Epithelial cell of proximal tubule (primary cell): ENCODE measurements around the gene MPZL2. TPM values are rescaled to one million over a fixed set of nuclear protein-coding genes. Genes with fewer than 3 reads are reported as not detected.

Experiments used
- DNase-seq: peaks from one replicate; pipeline ENCODE4 v3.0.0-alpha.2; 2011; ENCODE audit warnings: low read depth
- H3K4me3 ChIP-seq: 2 replicates; pipeline ENCODE4 v1.5.1; 2011; ENCODE audit warnings: low read depth, mild to moderate bottlenecking, low read length
- total RNA-seq: library from RNA; depleted of rRNA; stranded (reverse); fragments of >200 nt; gene quantifications from 2 replicates; pipeline ENCODE4 v1.2.3, GENCODE V29; 2015
- TF ChIP-seq, protein P1 (sequence below): conservative IDR thresholded peaks from 2 replicates; pipeline ENCODE4 v1.5.1; 2012; ENCODE audit warnings: low read depth, mild to moderate bottlenecking, low read length

Gene MPZL2
- total RNA-seq, 1 donor from 2014 or later = 19.9 TPM

DNA sequence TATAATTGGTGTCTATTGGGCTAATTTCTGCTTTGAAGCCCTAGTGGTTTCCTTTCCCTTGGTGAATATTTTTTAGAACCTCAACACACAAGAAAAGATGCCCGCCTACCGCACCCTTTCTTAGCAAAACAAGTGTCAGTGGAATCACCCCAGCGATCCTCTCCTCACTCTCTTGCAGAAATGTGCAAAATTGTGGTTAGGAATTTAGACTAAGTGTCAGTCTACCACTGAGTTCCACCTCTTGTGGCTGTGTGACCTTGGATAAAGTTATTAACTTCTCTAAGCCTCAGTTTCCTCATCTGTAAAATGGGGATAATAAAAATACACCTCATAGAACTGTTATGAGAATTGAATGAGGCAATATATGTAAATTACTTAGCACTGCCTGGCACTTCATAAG, 34.0 kb downstream of the MPZL2 start:
- DNase-seq = no peak
- no peak overlapping the region for H3K4me3 ChIP-seq
- TF ChIP-seq, protein P1, sequence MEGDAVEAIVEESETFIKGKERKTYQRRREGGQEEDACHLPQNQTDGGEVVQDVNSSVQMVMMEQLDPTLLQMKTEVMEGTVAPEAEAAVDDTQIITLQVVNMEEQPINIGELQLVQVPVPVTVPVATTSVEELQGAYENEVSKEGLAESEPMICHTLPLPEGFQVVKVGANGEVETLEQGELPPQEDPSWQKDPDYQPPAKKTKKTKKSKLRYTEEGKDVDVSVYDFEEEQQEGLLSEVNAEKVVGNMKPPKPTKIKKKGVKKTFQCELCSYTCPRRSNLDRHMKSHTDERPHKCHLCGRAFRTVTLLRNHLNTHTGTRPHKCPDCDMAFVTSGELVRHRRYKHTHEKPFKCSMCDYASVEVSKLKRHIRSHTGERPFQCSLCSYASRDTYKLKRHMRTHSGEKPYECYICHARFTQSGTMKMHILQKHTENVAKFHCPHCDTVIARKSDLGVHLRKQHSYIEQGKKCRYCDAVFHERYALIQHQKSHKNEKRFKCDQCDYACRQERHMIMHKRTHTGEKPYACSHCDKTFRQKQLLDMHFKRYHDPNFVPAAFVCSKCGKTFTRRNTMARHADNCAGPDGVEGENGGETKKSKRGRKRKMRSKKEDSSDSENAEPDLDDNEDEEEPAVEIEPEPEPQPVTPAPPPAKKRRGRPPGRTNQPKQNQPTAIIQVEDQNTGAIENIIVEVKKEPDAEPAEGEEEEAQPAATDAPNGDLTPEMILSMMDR = no peak

DNA sequence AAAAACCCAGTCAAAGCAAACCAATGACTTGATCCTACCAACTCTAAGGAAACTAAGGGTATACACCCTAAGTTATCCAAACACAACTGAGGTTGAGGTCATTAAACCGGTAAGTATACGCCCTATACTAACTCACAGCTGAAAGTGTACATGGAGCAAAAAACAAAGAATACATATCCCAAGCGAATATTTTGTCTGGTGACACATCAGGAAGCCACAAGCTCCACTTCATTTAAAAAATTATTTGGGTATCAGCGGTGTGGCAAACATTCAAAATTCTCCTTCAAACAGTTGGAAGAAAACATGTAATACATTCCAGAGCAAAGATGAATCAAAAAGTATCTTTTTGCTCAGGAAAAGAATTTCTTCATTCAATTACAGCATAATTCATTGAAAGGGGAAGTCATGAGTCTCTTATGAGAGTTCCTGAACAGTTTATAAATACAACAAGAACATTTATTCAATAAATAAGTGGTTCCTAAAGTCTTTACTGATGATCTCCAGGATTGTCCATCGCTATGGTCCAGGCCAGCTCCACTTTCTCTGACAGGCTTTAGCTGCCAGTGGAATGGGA, 34.7 kb downstream of the MPZL2 start:
- no peak for DNase-seq
- TF ChIP-seq, protein P1 = no peak

DNA sequence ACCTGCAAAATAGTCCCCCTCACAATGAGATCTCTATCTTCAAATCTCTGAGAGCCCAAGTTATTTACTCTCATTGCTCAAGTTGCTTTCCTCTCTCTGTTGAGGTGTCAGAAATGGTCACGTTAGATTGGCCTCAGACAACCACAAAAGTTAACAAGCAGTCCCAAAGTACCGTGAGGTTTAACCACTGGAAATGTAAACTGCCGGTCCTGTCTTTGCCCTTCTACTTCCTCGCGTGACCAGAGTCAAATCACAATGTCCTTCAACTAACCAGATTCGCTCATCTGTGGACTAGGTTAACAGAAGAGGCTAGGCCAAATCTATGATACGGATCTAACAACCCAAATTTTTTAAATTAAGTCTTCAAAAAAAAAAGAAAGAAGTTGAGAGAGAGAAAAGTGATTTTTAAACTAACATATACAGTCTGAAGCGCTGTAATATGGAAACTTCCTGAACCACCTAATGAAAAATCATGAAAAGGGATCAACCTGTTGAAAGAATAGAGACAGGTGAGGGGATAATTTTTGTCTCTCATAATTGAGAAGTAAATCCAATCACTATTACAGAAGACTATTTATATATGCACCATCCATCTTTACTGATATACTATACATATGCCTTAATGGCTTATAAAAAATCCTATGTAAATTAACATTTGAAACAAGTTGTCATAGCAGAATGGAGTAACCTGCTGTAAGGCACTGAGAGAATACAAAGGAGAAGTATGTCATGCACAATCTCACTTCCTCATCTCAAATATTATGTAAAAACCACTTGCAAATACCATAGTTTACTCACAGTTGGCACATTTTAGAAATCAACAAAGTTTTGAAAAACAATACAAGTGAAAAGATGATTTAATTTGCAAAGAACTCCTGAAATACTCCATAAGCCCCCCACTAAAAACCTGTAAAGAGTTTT, 36.0 kb downstream of the MPZL2 start:
- H3K4me3 ChIP-seq = no peak overlapping the region
- no peak for DNase-seq
- TF ChIP-seq, protein P1 = no peak

More for the DNA sequence above, 34.7 kb downstream of the MPZL2 start:
- H3K4me3 ChIP-seq = no peak overlapping the region

DNA sequence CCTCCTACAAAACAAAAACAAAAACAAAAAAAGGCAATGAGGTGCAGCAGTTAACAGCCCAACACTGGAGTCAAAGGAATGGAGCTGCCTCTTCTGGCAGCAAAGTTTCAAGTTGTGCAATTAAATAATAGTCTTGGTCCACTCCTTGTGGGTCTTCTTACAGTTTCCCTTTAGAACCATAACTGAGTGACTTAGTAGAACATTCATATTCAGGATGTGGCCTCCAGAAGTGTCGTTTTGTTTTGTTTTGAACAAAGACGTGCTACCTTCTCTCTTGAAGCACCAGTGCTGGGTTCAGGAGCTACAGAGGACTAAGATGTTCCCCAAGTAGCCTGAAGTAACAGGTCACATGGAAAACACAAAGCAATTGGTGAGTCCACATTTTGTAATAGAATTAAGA, 37.3 kb downstream of the MPZL2 start:
- TF ChIP-seq, protein P1 = no peak
- no peak overlapping the region for H3K4me3 ChIP-seq
- no peak for DNase-seq

DNA sequence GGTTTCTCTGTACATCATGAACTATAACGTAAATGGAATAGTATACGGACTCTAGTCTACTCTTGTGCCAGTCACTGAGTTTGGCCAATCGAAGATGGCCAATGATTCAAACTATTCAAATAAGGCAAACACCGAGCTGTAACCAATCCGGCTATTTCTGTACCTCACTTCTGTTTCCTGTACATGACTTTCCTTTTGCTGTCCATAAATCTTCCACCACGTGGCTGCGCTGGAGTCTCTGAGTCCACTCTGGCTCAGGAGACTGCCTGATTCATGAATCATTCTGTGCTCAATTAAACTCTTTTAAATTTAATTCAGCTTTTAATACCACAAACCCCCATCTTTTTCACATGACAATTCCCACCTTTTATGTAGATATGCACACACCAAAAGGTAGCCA, 37.8 kb downstream of the MPZL2 start:
- TF ChIP-seq, protein P1 = no peak
- H3K4me3 ChIP-seq = no peak overlapping the region
- DNase-seq = no peak

DNA sequence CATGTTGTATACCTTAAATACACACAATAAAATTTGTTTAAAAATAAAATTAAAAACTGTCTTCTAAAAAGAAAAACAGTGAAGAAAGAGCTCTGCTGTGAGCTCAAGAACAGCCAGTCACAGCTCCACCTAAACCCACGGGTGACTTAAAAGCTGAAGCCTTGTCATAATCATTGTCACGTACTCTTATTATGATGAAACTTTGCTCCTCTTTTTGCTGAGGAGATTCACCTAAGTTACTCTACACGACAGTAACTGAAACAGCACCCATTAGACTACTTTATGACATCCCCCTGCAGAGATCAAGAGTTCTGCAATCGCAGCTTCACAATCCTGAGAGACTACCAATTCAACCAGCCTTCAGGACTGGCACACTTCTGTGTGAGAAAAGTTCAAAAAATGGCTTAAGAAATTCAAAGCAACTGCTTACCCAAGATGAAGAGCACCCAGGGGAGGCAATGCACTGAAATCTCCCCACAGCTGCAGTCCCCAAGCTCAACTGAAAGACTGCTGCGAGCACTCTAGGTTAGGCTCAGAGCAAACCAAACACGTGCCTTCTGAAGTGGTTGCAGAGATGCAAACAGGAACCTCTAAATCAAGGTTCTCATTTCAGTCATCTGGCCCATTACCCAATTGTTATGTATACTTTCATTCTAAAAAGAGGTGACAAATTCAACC, 39.4 kb downstream of the MPZL2 start, which contains the start of gene JAML:
JAML (minus strand) TSS at position 501 of the 678 bp plus-strand sequence. CDS start 10,145 bp downstream, outside the sequence.
- TF ChIP-seq, protein P1 = no peak
- no peak for DNase-seq
- no peak within 1 kb of the TSS for H3K4me3 ChIP-seq
